NCI-H82 treated with DMSO at 0.1 percent for 48 hours (cell line): ENCODE measurements around the gene N4BP3.

Experiments used
- DNase-seq: peaks from one replicate; lab custom pipeline; 2025; ENCODE audit not compliant: unreplicated experiment; lab: John Stamatoyannopoulos, UW

The N4BP3 gene

GRCh38 chr5:178145965-178146820 lies 32.9 kb downstream of the N4BP3 start:
- no peak for DNase-seq

- DNase-seq = no peak
Observed at GRCh38 chr5:178147406-178147805, 34.1 kb downstream of the N4BP3 start.

GRCh38 chr5:178149199-178149932 lies 36.0 kb downstream of the N4BP3 start:
- DNase-seq = no peak

DNA sequence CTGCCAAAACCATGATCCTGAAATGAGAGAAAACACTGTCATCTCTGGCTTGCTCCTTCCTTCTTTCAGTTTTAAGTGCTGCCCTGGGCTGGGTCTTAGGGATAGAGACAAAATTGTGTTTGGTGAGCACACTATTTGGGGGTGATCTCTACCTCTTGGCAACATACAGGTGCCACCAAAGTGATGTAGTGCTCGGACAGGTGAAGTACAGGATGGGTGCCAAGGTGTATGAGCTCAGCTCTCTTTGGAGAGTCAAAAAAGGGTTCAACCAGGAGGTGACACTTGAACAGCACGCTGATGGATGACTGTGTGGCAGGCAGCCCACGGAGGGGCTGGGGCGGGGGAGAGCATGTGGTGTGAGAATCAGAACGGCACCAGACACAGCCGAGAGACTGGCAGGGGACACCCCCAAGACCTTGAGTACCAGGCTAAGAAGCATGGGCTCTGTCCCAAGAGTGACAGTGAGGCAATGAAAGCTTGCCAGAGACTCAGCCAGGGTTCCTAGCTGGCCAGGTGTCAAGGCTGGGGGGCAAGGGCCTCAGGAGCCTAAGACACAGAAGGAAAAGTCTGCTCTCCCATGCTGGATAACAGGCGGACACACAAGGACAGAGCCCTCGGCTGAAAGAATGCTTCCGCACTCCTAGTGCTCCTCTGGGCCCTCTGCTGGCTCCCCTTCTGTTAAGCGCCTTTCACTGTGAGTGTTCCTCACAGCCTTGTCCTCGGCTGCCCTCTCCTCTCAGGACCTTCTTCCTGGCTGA lies 37.8 kb downstream of the N4BP3 start:
- DNase-seq = no peak

DNA sequence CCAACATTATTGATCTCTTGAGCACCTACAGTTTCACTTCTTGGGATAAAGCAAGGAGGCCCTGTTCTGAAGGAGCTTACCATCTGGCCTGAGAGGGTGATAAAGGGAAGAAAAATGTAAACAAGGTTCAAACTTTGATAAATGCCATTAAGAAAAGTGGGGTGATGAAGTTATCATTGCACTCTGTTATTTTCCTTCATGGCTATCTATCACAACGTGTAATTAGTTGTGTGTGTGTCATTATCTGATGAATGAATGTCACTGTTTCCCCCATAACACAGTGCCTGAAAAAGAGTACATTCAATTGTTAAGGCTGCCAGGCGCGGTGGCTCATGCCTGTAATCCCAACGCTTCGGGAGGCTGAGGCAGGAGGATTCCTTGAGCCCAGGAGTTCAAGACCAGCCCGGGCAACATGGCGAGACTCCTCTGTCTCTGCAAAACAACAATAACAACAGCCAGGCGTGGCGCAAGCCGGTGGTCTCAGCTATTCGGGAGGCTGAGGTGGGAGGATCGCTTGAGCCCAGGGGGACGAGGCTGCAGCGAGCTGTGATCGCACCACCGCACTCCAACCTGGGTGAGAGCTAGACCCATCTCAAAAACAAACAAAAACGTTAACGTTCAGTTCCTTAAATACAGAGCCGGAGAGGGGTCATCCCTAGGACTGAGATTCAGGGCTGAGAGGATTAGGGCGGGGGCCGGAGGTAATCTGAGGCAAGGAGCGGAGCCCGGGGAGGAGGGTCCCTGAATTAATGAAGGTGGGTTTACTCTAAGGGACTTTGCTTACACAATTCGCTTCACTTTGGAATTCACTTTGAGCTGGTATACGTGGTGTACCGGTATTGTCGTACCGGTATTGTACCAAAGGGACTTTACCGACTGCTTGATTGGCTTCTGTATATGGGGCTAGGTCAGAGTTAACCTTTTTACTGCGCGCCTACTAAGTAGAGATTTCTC lies 39.4 kb downstream of the N4BP3 start:
- DNase-seq = no peak

- peak; percentile 92 for DNase-seq
Observed at GRCh38 chr5:178153530-178154340, 40.4 kb downstream of the N4BP3 start, which contains the start of gene NHP2. TSS of gene NHP2 (minus strand) at chr5:178153885. CDS start at chr5:178153817, 68 bp downstream.

GRCh38 chr5:178155065-178155464 lies 41.7 kb downstream of the N4BP3 start:
- no peak for DNase-seq

DNA sequence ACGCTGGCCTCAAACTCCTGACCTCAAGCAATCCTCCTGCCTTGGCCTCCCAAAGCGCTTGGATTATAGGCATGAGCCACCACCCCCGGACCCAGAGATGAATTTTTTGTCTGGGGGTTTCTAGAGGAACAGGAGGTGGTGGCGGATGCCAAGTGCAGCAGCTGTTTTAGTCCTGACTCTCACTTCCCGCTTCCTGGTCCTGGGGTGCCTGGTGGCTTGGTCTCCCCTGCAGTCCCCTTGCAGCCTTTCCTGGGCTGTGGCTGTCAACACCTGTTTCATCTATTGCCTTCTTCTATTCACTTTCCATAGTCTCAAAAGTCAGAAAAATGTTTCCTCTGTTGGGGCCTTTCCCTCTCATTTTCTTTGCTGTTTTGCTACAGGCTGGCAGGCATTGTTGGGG lies 46.8 kb downstream of the N4BP3 start:
- no peak for DNase-seq

DNA sequence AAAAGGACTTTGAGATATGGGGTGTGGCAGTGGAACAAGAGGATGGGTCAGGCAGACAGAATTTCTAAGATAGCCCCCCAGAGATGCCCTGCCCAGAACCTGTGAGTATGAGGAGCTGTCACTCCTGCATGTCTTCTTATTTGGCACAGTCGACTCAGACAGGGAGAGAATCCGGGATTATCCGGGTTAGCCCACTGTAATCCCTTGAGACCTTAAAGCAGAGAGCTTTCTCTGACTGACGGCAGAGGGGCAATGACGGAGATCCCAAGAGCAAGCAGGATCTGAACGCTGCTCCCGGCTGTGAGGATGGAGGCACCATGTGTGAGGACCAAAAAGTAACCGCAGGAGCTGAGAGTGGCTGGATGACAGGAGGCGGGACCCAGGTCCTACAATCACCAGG lies 49.1 kb downstream of the N4BP3 start:
- DNase-seq = peak; percentile 90

DNA sequence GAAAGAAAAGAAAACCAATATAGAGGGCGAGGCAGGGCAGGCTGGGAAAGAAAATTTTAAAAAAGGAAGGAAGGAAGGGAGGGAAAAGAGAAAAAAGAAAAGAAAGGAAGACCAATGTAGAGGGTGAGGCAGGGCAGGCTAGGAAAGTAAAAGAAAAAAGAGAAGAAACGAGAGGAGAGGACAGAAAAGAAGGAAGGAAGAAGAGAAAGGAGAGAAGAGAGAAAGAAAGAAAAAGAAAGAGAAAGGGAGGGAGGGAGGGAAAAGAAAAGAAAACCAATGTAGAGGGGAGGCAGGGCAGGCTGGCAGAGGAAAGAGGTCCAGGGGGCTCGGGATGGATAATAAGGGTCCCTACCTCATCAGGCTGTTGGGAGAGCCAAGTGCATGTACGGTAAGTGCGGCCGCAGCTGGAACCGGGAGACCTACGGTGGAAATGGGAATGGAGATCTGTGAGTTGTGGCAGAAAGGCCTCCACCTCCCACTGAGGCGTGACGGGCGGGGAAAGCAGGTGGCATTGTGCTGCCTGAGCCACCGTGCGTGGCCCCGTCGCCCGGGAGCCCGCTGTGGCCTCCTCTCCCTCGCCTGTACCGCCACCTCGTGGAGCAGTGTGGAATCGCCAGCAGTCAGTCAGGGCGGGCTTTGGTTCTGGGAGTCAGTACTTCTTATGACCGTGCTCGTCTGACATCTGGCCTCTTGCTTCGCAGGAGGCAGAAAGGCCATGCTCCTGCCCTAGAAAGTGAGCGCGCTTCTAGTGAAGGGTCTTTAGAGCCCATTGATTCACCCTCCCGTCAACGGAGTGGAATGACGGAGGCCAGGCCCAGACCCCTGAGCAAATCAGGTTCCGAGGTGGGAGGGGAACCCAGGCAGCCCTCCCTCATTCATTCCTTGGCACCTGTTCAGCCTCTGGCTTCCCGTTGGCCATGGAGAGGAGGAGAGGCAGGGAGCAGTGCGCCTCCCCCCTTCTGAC lies 50.7 kb downstream of the N4BP3 start:
- peak; percentile 76 for DNase-seq

DNA sequence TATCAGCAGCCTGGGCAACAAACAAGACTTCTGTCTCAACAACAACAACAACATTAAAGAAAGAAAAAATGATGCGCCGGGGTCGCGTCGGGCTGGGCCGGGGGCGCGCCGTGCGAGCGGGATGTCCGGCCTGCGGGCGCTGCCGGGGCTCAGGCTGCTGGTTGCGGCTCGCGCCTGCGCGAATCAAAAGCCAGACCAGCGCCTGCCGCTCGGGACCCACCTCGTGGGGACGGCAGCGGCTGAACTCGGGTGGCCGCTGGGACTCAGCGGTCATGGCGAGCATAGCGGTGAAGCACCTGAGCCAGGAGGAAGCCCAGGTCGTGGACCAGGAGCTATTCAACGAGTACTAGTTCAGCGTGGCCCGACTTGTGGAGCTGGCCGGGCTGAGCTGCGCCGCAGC lies 52.2 kb downstream of the N4BP3 start:
- no peak for DNase-seq

- DNase-seq = no peak
Observed at GRCh38 chr5:178170455-178170854, 57.1 kb downstream of the N4BP3 start.

DNA sequence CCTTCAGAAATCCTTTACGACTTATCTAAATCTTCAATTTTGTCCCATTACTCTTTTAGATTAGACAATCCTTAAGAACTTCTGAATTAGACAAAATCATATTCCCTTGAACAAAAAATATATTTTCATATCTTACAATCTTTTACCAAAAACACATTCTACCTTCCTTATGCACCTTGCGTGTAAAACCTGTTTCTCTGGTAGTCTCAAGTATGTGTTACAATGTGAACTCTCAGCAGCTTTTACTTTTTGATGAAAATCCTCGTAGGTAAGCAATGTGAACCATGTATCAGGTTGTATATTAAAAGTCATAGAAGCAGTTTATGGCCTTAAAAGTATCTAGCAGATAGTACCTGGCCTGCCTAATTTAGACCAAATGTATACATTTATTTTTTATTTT lies 61.1 kb downstream of the N4BP3 start:
- no peak for DNase-seq
